ENCODE results near the gene C6orf15. TPM values are rescaled to one million over a fixed set of nuclear protein-coding genes. Genes with fewer than 3 reads are reported as not detected.

C6orf15 gene
- total and polyA plus RNA-seq, 2 donors (not counting 3 experiments of a cell fraction or from before 2014, with no cell fraction given) = not detected

GRCh38 chr6:31107052-31107451 is 5.3 kb downstream of the C6orf15 start:
- H3K4me1 ChIP-seq (ENCODE audit: control insufficient read depth, extremely low read depth, insufficient read depth, low read length) = no peaks in the 10 kb centered on the region
- no TSS peak for BruUV-seq (replicated peaks)
- TF ChIP-seq GATA2 (IDR thresholded peaks at IDR 0.05; ENCODE audit: insufficient read depth, insufficient read length, low read depth, low read length) = no peak
- no peak for TF ChIP-seq FOS (IDR thresholded peaks at IDR 0.05; ENCODE audit: borderline replicate concordance, insufficient read depth, low read length)
- TF ChIP-seq POLR2AphosphoS5 (IDR thresholded peaks at IDR 0.05; ENCODE audit: insufficient read depth, low read depth, low read length) = no peak
- no peak for TF ChIP-seq EZH2 (IDR thresholded peaks at IDR 0.05; ENCODE audit: borderline replicate concordance, low read depth, low read length, severe bottlenecking)
- TF ChIP-seq MAX (IDR thresholded peaks at IDR 0.05; ENCODE audit: insufficient read depth, insufficient read length) = no peak
- TF ChIP-seq MYC (IDR thresholded peaks at IDR 0.05; ENCODE audit: low read depth, low read length) = no peak
- TF ChIP-seq CTCF (IDR thresholded peaks at IDR 0.05; ENCODE audit: extremely low read depth in 1 of 2, insufficient read depth in 1 of 2, low read depth in 1 of 2, low read length in 2 of 2) = no peak
- no peak for TF ChIP-seq POLR2A (IDR thresholded peaks at IDR 0.05; ENCODE audit: low read depth, low read length)
- TF ChIP-seq JUN (IDR thresholded peaks at IDR 0.05; ENCODE audit: borderline replicate concordance, insufficient read depth, insufficient read length, low read depth) = no peak
- FAIRE-seq = no peak
- no peak overlapping the region for H3K27ac ChIP-seq (ENCODE audit: insufficient read depth, low read depth, low read length)
- no peak for DNase-seq (ENCODE audit: low read depth, low spot score)
- POLR2A ChIA-PET = no interaction called here
- dilution Hi-C loops (cut with MboI; ENCODE audit: extremely low pct_ligation_motif_present, low sequenced_read_pairs) (no loop called here), intact Hi-C loops (cut with micrococcal nuclease) (no loop called here)
- H3K9ac ChIP-seq (replicated peaks; ENCODE audit: extremely low read depth, insufficient read depth, low read length) = no peak overlapping the region
- H4K20me1 ChIP-seq (replicated peaks; ENCODE audit: control insufficient read depth, extremely low read depth, insufficient read depth, low read length) = no peaks in the 10 kb centered on the region
- H3K4me3 ChIP-seq (replicated peaks in 1 of 3; ENCODE audit: insufficient read depth in 1 of 3, low read depth in 1 of 3, low read length in 3 of 3) = no peak overlapping the region
- no peak overlapping the region for H2AFZ ChIP-seq (ENCODE audit: low read depth, low read length)
- peaks cover 5 to 15% of the 10 kb centered on the region in 2 experiments for H3K27me3 ChIP-seq (ENCODE audit: control insufficient read depth in 2 of 2, insufficient read depth in 2 of 2, low read length in 2 of 2)
- H3K9me3 ChIP-seq (replicated peaks; ENCODE audit: control insufficient read depth, insufficient read depth, low read length) = no peaks in the 10 kb centered on the region
- no peaks in the 10 kb centered on the region for H3K9me1 ChIP-seq (replicated peaks; ENCODE audit: control insufficient read depth, extremely low read depth, insufficient read depth, low read length)
- CTCF ChIA-PET = no interaction called here
- no peaks in the 10 kb centered on the region for H3K36me3 ChIP-seq (ENCODE audit: control insufficient read depth in 2 of 2, extremely low read depth in 1 of 2, insufficient read depth in 2 of 2, low read length in 2 of 2)
- H3K79me2 ChIP-seq (ENCODE audit: control insufficient read depth, insufficient read depth, low read length) = no peaks in the 10 kb centered on the region
- H3K4me2 ChIP-seq (ENCODE audit: insufficient read depth, low read length) = no peak overlapping the region

Measured in endothelial cell of umbilical vein (primary cell).